ENCODE measurements around the gene GPALPP1.
"Not testable (repeated sequence)": the region's sequence is repeated elsewhere in the genome, so short reads cannot be mapped to it uniquely, and the experiment has no call there.

Gene GPALPP1

GRCh38 chr13:45007225-45007624 lies 17.9 kb downstream of the GPALPP1 start:
- no peak for DNase-seq (ENCODE audit: low read depth in 2 of 2)

GRCh38 chr13:45007823-45008222 lies 18.5 kb downstream of the GPALPP1 start:
- DNase-seq (ENCODE audit: low read depth in 2 of 2): no peak

GRCh38 chr13:45011198-45011597 lies 21.9 kb downstream of the GPALPP1 start:
- no peak for DNase-seq (ENCODE audit: low read depth in 2 of 2)

- no peak for DNase-seq (ENCODE audit: low read depth in 2 of 2)
These were observed 26.0 kb downstream of the GPALPP1 start for GRCh38 chr13:45015300-45015699.

GRCh38 chr13:45016792-45017425 lies 27.6 kb downstream of the GPALPP1 start:
- DNase-seq (ENCODE audit: low read depth in 2 of 2): no peak

- not testable (repeated sequence) for DNase-seq (ENCODE audit: low read depth in 2 of 2)
These were observed 30.6 kb downstream of the GPALPP1 start for GRCh38 chr13:45019981-45020380.

- DNase-seq (ENCODE audit: low read depth in 2 of 2): no peak
These were observed 31.9 kb downstream of the GPALPP1 start for GRCh38 chr13:45021250-45021649.

- no peak for DNase-seq (ENCODE audit: low read depth in 2 of 2)
These were observed 35.5 kb downstream of the GPALPP1 start for GRCh38 chr13:45024847-45025246.

- DNase-seq (ENCODE audit: low read depth in 2 of 2): no peak
These were observed 45.0 kb downstream of the GPALPP1 start for GRCh38 chr13:45034342-45034741.

- DNase-seq (ENCODE audit: low read depth in 2 of 2): no peak
These were observed 46.9 kb downstream of the GPALPP1 start for GRCh38 chr13:45036206-45036605.

- DNase-seq (ENCODE audit: low read depth in 2 of 2): no peak
These were observed 50.8 kb downstream of the GPALPP1 start for GRCh38 chr13:45040173-45040572.

- no peak for DNase-seq (ENCODE audit: low read depth in 2 of 2)
These were observed 51.3 kb downstream of the GPALPP1 start for GRCh38 chr13:45040622-45041021.

- DNase-seq (ENCODE audit: low read depth in 2 of 2): no peak
These were observed 53.2 kb downstream of the GPALPP1 start for GRCh38 chr13:45042539-45042938.

- DNase-seq (ENCODE audit: low read depth in 2 of 2): no peak
These were observed 57.1 kb downstream of the GPALPP1 start for GRCh38 chr13:45046445-45046844.

GRCh38 chr13:45047394-45048310 lies 58.3 kb downstream of the GPALPP1 start:
- DNase-seq (ENCODE audit: low read depth in 2 of 2): peak; percentile 53 to 66

- DNase-seq (ENCODE audit: low read depth in 2 of 2): no peak
These were observed 59.6 kb downstream of the GPALPP1 start for GRCh38 chr13:45048890-45049407.

GRCh38 chr13:45049478-45049877 lies 60.1 kb downstream of the GPALPP1 start:
- no peak for DNase-seq (ENCODE audit: low read depth in 2 of 2)

- DNase-seq (ENCODE audit: low read depth in 2 of 2): no peak
These were observed 62.0 kb downstream of the GPALPP1 start for GRCh38 chr13:45051315-45051714.

GRCh38 chr13:45055198-45055901 lies 66.0 kb downstream of the GPALPP1 start:
- DNase-seq (ENCODE audit: low read depth in 2 of 2): peak in 1 of 2 donors; percentile 20

- no peak for DNase-seq (ENCODE audit: low read depth in 2 of 2)
These were observed 66.7 kb downstream of the GPALPP1 start for GRCh38 chr13:45055902-45056648.

GRCh38 chr13:45060062-45060461 lies 70.7 kb downstream of the GPALPP1 start:
- no peak for DNase-seq (ENCODE audit: low read depth in 2 of 2)

All from activated CD8-positive, alpha-beta memory T cell treated with anti-CD3 and anti-CD28 coated beads for 4 hours (primary cell).